Fibroblast of mammary gland (primary cell): ENCODE results near the gene NFIA.

Experiments
- DNase-seq: peaks from one replicate; pipeline ENCODE4 v3.0.0-alpha.2; 2010; ENCODE audit warnings: low read depth
- H3K4me3 ChIP-seq: 2 replicates; pipeline ENCODE4 v1.5.1; 2011; ENCODE audit warnings: low read depth, mild to moderate bottlenecking, low read length, moderate library complexity; ENCODE audit not compliant: control insufficient read depth
- CTCF ChIP-seq: conservative IDR thresholded peaks from 2 replicates; pipeline ENCODE4 v1.5.1; 2011; ENCODE audit warnings: low read depth, low read length, inconsistent platforms; ENCODE audit not compliant: control insufficient read depth, insufficient read depth

Gene NFIA

DNA sequence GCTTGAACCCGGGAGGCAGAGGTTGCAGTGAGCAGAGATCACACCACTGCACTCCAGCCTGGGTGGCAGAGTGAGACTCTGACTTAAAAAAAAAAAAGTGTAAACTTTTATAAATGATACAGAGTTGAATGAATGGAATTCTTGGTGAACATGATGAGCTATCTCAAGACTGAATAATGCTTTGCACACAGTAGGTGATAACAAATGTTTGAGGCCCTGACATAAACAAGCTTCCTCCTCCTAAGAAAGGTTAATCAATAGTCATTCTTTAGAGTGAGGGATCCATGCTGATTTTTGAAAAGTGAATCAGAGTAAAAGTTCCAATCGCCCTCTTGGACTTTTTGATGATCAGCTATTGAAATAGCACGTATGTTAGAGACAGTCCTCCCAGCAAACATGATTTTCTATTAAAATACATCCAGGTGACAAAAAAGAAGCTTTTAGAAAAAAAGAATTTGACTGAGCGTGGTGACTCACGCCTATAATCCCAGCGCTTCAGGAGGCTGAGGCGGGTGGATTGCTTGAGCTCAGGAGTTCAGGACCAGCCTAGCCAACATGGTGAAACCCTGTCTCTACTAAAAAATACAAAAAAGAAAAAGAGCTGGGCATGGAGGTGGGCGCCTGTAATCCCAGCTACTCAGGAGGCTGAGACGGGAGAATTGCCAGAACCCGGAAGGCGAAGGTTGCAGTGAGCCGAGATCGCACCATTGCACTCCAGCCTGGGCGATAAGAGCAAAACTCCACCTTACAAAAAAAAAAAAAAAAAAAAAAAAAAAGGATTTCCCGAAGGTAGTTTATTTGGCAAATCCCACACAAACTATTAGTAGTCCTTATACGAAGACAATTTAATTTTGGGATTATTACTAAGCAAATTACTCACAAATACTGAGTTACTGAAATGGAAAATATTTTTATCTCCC, 181.8 kb downstream of the NFIA start:
- DNase-seq = no peak
- H3K4me3 ChIP-seq = no peak overlapping the region
- TF ChIP-seq CTCF = no peak

GRCh38 chr1:61264825-61265242, 182.5 kb downstream of the NFIA start:
- no peak overlapping the region for H3K4me3 ChIP-seq
- DNase-seq = no peak
- TF ChIP-seq CTCF = no peak

GRCh38 chr1:61265665-61266064, 183.3 kb downstream of the NFIA start:
- TF ChIP-seq CTCF = no peak
- no peak for DNase-seq

DNA sequence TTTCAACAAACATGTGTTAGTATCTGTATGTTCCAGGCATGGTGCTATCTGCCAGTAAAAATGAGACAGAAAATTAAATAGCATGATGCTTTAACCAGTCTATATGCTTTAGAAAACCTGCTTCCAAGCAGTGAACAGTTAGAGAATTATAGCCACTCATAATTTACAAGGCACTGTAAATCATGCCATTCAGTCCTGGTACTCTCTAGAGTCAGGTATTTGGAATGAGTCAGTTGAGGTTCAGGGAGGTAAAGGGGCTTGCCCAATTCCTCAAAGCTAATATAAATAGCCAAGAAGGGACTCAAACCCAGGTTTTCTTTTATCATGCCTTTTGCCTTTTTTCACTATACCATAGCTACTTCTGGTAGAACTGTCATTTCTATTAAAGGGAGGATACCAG, 184.4 kb downstream of the NFIA start:
- no peak for DNase-seq
- no peak for TF ChIP-seq CTCF
- no peak overlapping the region for H3K4me3 ChIP-seq

More at GRCh38 chr1:61265665-61266064, 183.3 kb downstream of the NFIA start:
- H3K4me3 ChIP-seq = no peak overlapping the region

DNA sequence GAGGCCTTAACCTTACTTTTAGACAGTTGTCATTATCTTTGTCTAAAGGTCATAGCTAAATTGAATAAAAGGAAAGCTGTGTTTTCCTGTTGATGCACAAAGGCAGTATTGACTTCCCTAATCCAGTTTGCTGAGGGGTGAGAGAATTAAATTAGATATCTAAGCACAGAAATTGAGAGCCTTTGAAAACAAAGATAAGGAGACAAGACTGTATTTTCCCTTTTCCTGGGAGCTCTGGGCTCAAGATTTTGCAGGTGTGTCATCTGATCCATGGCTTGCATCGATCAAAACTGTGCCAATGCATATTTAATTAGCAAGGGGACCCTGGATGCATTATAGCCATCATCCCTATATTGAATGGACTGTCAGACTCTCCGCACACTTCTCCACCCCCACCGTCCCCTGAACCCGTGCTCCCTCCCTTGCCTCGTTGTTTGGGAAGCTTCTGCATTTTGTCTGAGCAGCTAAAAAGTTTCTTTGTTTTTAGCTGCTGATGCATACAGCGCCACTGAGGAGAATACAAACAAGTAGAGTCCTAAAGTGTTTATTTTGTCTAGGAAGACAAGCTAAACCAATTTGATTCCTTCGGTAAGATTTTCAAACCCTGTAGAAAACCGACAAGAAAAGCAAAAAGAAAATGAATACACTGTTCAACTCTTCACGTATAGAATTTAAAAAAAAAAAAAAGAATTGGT, 186.3 kb downstream of the NFIA start:
- no peak overlapping the region for H3K4me3 ChIP-seq
- no peak for DNase-seq

GRCh38 chr1:61269602-61270001, 187.2 kb downstream of the NFIA start:
- no peak overlapping the region for H3K4me3 ChIP-seq
- TF ChIP-seq CTCF = no peak
- DNase-seq = no peak

More for the DNA sequence above, 186.3 kb downstream of the NFIA start:
- TF ChIP-seq CTCF = no peak
